NCI-H226 (cell line): Measurements from ENCODE around the gene APOM.

Source experiments
- DNase-seq: peaks from one replicate; pipeline ENCODE4 v3.0.0-alpha.2; 2015

The APOM gene

DNA sequence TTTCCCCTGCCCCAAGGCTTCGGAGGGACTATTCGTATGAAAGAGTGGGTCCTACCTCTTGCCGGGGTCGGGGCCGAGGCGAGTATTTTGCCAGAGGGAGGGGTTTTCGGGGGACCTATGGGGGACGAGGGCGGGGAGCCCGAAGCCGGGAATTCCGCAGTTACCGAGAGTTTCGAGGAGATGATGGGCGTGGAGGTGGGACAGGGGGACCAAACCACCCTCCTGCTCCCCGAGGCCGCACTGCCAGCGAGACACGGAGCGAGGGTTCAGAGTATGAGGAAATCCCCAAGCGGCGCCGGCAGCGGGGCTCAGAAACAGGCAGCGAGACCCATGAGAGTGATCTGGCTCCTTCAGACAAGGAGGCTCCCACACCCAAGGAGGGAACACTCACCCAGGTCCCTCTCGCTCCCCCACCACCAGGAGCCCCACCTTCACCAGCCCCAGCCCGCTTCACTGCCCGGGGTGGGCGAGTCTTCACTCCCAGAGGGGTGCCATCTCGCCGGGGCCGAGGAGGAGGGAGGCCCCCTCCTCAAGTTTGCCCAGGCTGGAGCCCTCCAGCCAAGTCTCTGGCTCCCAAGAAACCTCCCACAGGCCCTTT is 23.9 kb upstream of the APOM start:
- DNase-seq: no peak

GRCh38 chr6:31632279-31632946 is 23.3 kb upstream of the APOM start:
- no peak for DNase-seq

GRCh38 chr6:31633447-31633846 is 22.2 kb upstream of the APOM start:
- no peak for DNase-seq

GRCh38 chr6:31634131-31634530 is 21.6 kb upstream of the APOM start:
- DNase-seq: no peak

DNA sequence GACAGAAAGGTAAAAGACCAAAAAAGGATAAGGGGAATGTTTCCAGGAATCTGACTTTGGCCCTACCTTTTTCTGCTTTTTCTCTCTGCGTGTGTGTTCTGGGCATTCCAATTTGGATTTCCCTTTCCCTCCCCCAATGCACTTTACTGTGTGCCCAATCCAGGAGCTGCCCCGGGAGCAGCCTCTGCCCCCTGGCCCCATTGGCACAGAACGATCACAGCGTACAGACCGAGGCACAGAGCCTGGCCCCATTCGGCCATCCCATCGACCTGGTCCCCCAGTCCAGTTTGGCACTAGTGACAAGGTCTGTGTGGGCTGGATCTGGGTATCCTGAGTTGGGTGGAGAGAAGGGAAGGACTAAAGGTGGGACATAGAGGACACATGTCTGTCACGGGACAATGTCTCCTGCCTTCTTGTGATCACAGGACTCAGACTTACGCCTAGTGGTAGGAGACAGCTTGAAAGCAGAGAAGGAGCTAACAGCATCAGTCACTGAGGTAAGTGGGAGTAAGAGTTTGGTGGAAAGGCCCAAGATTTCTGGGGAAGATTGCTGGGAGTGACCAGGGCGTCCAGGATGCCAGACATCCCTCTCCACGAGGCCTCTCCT is 20.6 kb upstream of the APOM start:
- no peak for DNase-seq

- no peak for DNase-seq
Observed at GRCh38 chr6:31636698-31637596, 18.7 kb upstream of the APOM start.

DNA sequence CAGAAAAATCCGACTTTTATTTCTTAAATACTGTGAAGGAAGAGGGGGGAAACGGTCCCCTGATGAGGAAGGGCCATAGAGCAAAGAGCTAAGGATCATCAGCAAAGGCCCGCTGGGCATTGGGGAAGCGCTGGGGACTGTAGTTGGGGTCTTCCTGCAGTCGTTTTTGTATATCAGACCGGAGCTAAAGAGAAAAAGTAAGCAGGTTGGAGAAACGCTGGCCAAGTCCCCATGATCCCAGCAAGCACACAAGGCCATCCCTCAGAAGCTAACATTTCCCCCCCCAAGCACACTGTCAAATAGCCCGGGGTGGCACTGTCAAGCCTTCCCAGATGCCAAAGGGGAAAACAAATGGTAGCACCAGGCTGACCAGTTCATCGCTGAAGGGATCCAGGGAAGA is 16.7 kb upstream of the APOM start:
- DNase-seq: no peak

- DNase-seq: no peak
Observed at GRCh38 chr6:31639449-31639861, 16.2 kb upstream of the APOM start.

GRCh38 chr6:31640612-31641011 is 15.1 kb upstream of the APOM start:
- DNase-seq: no peak

DNA sequence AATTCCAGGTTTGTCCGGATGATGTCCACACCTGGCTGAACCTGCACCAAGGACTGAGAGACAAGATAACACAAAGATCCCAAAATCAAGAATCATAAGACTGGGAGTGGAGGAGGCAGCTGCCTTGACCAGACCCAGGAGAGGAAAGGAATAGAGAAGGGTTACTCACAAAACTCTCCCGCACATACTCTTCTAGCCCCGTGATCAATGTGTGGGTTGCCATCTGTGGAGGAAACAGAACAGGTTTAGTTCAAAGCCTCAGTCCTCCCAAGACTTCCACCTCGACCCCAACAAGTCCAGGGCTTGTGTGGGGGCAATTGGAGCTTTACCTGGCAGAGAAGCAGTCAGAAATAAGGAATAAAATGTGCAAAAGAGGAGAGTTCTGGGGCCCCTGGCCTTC is 14.3 kb upstream of the APOM start:
- no peak for DNase-seq

DNA sequence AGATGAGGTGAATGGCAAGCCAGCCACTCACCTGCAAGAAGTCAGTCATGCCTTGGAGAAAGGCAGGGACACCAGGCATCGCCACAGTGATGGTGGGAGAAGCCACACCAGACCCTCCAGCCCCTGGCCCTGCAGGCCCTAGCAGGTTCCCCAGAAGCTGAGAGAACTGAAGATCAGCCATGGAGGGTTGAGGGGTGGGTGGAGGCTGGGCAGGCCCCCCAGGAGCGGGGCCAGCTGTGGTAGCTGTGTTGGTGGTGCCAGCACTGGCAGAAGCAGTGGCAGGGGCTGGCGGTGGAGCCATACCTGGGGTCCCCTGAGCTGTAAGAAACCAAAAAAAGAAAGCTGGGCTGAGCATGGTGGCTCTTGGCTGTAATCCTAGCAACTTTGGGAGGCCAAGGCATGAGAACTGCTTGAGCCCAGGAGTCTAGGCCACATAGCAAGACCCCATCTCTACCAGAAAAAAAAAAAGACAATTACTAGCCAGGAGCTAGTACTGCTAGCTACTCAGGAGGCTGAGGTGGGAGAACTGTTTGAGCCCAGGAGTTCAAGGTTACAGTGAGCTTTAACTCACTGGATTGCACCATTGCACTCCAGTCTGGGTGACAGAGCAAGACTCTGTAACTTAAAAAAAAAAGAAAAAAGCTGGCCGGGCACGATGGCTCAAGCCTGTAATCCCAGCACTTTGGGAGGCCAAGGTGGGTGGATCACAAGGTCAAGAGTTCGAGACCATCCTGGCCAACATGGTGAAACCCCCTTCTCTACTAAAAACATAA is 12.7 kb upstream of the APOM start:
- no peak for DNase-seq

- DNase-seq: no peak
Observed at GRCh38 chr6:31643818-31644454, 11.8 kb upstream of the APOM start.

- DNase-seq: no peak
Observed at GRCh38 chr6:31645325-31645724, 10.4 kb upstream of the APOM start.

DNA sequence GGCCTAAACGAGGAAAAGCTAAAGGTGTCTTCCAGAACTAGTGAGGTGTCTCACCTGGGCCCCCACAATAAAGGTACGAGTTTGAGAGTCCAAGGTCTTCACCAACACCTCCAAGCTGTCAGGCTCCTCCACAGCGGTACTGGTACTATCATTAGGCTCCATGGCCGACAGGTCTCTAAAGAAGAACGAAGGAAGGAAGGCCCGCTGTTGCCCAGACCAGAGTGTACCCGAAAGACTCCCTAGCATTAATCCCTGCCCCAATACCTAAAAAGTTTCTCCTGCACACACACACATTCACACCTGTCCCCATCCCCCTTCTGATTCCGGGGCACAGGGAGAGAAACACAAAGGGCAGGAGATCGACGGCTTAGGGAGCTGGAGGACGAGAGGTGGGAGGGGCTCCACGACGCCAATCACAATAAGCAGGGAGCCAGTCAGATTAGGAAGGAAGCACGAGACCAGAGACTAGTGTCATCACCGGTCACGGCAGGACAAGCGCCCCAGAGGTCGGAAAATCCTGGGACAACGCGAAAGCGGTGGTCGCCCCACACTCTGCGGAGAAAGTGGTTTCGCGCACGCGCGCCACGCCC is 4.0 kb upstream of the APOM start:
- peak; percentile 65 for DNase-seq

DNA sequence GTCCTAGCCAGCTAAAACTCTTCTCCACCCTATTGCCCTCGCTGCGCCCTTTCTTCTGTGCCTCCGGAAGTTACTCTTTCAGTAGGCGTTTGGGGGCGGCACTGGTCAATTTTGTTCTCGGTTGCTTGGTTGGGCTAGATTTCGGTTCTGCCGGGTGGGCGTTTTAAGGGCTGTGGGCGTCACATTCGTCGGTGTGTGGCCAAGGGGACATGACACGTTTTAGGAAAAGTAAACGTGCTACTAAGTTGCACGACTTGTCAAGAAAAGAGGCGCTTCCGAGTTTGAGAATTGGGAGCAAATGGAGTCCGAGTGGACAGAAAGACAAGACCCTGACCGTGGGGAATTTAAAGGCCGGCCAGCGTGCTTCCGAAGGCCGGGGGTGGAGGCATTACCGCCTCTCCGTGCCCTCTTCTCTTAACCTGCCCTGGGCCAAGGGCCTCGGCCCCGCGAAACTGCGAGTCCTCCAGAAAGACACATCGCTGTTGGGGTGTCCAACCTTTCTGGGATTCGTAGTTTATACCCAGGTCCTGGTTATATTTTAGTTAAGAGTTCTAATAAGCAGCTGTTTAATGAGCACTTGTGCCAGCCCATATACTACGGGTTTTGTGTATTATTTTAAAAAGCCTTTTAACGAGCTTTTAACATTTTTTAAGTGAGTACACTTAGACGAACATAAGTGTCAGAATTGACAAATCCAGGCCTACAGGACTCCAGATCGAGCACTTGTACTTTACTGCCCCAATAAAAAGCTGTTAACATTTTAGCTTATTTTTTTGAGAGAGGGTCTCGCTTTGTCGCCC is 2.6 kb upstream of the APOM start:
- peak; percentile 82 for DNase-seq

DNA sequence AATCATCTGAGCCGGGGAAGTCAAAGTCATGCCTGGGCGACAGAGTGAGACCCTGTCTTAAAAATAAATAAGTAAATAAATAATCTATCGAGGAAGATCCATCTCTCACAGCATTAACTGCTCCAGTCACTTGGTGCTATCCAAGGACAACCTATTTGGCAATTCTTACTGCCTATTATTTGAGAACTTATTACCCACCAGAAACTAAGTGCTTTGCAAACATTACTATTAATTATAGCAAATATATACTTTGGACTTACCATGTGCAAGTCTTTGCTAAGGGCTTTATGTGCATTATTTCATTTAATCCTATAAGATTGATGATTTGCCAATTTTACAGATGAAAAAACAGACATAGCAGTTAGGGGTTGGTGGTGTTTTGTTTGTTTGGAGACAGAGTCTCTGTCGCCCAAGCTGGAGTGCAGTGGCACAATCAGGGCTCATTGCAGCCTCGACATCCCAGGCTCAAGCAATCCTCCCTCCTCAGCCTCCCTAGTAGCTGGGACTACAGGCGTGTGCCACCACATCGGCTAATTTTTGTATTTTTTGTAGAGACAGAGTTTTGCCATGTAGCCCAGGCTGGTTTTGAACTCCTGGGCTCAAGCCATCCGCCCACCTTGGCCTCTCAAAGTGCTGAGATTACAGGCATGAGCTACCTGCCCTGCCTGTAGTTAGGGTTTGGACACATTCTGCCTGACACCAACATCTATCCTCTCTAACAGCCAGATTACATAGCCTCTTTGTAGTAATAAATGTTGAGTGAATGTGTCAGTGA is 933 bp upstream of the APOM start:
- DNase-seq: no peak

GRCh38 chr6:31657406-31658157 is 1.9 kb downstream of the APOM start:
- no peak for DNase-seq

DNA sequence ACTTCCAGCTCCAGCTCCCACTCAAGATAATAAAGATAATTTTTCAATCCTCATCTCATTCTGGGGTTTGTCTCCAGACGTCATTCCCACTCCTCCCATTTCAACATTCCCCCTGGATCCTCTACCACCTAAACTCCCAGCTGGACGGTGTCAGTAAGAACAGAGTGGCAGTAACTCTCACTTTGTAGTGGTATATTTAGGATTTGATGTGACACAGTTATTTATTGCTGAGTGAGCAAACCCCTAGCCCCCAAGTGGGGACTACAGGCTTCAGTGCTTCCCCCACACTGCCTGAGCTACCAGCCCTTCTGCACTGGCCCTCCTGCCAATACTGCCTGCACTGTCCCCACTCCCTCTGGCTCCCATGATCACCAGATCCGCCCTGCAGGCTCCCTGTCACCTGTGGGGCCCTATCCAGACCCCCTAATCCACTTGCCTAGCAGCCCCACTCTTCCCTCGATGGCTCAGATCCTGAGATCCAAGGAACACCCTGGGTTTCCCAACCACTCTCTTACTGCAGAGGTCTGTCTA is 2.5 kb downstream of the APOM start:
- no peak for DNase-seq
